Vagina (tissue), 2 donors: ENCODE data around the gene TACR3.

ENCODE experiments used
- CTCF ChIP-seq, 3 experiments: fragments of 450-650 bp in 2 of 3; fragments of 200-600 bp in 1 of 3; sonication (generic) in 1 of 3; IDR thresholded peaks; one replicate each; pipeline ENCODE4 v1.5.1; 2017 to 2019; ENCODE audit warnings: antibody characterized with exemption in 3 of 3, mild to moderate bottlenecking in 2 of 3, moderate library complexity in 2 of 3
- POLR2A ChIP-seq, 2 donors: fragments of 450-650 bp; IDR thresholded peaks; one replicate each; pipeline ENCODE4 v1.6.1; 2017; ENCODE audit warnings: antibody characterized with exemption in 2 of 2, mild to moderate bottlenecking in 2 of 2, moderate library complexity in 2 of 2
- POLR2AphosphoS5 ChIP-seq, 2 donors: sonication (generic); formaldehyde crosslinking; IDR thresholded peaks; one replicate each; pipeline ENCODE4 v1.9.0; 2017; ENCODE audit warnings: antibody characterized with exemption in 2 of 2, mild to moderate bottlenecking in 2 of 2, low read depth in 1 of 2; ENCODE audit not compliant: insufficient read depth in 1 of 2

GRCh38 chr4:103719830-103720207, at the start of gene TACR3:
- TF ChIP-seq CTCF (IDR thresholded peaks at IDR 0.05) = no peak
- TF ChIP-seq POLR2AphosphoS5 (IDR thresholded peaks at IDR 0.05; ENCODE audit: insufficient read depth in 1 of 2, low read depth in 1 of 2) = no peak
- TF ChIP-seq POLR2A (IDR thresholded peaks at IDR 0.05) = no peak
